Measurements from ENCODE around the gene CFAP206.

Gene CFAP206, protein sequence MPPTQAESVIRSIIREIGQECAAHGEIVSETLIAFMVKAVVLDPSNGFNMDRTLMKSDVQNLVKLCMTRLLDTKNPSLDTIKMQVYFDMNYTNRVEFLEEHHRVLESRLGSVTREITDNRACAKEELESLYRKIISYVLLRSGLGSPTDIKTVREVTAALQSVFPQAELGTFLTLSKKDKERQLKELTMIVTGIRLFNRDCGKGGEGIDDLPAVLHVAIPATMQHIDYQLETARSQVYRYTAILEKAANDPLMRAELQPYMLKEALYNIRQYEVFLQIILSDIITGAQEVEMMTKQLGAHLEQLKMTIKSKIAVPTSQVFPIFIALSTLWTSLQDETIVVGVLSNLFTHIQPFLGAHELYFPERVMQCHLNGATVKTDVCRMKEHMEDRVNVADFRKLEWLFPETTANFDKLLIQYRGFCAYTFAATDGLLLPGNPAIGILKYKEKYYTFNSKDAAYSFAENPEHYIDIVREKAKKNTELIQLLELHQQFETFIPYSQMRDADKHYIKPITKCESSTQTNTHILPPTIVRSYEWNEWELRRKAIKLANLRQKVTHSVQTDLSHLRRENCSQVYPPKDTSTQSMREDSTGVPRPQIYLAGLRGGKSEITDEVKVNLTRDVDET

GRCh38 chr6:87407901-87408720 lies at the start of gene CFAP206:
TSS of gene CFAP206 (plus strand) at chr6:87407972. CDS start at chr6:87409840, 1,868 bp downstream.
- in situ Hi-C loops (cut with MboI; ENCODE audit: low sequenced_read_pairs, unreplicated experiment): no loop called here
- TF ChIP-seq, protein P1, sequence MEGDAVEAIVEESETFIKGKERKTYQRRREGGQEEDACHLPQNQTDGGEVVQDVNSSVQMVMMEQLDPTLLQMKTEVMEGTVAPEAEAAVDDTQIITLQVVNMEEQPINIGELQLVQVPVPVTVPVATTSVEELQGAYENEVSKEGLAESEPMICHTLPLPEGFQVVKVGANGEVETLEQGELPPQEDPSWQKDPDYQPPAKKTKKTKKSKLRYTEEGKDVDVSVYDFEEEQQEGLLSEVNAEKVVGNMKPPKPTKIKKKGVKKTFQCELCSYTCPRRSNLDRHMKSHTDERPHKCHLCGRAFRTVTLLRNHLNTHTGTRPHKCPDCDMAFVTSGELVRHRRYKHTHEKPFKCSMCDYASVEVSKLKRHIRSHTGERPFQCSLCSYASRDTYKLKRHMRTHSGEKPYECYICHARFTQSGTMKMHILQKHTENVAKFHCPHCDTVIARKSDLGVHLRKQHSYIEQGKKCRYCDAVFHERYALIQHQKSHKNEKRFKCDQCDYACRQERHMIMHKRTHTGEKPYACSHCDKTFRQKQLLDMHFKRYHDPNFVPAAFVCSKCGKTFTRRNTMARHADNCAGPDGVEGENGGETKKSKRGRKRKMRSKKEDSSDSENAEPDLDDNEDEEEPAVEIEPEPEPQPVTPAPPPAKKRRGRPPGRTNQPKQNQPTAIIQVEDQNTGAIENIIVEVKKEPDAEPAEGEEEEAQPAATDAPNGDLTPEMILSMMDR (IDR thresholded peaks at IDR 0.05; ENCODE audit: borderline replicate concordance, control extremely low read depth, extremely low read depth, insufficient read depth, missing control alignments): no peak
- DNase-seq (ENCODE audit: low spot score): peak; percentile 90

DNA sequence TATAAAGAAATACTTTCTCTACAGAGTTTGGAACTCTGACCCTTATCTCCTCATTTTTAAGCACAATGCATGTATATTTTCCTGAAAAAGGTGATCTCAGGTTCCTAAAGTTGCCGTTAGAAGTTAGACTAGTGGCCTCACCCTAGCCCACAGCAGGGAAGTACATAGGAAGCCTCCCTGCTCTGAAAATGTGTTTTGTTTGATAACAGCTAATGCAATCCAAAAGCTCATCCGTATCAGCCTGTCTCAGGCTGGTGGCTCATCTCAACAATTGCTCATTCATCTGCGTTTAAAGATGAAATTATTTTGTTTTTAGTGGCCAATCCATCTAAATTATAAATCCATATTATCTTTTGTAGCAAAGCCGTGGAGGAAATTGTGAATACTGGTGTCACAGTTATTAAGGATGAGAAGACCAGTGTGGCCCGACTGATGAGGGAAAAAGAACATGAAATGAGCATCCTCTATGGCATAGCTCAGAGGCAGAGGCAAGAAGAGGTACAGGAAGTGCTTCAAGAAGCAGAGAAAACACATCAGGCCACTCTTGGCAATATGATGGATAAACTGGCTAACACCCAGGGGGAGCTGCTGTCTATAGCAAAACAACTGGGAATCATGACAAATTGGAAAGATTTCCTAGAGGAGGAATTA lies 43.0 kb upstream of the CFAP206 start:
- in situ Hi-C loops (cut with MboI; ENCODE audit: low sequenced_read_pairs, unreplicated experiment): no loop called here
- TF ChIP-seq, protein P1 (IDR thresholded peaks at IDR 0.05; ENCODE audit: borderline replicate concordance, control extremely low read depth, extremely low read depth, insufficient read depth, missing control alignments): no peak
- no peak for DNase-seq (ENCODE audit: low spot score)

DNA sequence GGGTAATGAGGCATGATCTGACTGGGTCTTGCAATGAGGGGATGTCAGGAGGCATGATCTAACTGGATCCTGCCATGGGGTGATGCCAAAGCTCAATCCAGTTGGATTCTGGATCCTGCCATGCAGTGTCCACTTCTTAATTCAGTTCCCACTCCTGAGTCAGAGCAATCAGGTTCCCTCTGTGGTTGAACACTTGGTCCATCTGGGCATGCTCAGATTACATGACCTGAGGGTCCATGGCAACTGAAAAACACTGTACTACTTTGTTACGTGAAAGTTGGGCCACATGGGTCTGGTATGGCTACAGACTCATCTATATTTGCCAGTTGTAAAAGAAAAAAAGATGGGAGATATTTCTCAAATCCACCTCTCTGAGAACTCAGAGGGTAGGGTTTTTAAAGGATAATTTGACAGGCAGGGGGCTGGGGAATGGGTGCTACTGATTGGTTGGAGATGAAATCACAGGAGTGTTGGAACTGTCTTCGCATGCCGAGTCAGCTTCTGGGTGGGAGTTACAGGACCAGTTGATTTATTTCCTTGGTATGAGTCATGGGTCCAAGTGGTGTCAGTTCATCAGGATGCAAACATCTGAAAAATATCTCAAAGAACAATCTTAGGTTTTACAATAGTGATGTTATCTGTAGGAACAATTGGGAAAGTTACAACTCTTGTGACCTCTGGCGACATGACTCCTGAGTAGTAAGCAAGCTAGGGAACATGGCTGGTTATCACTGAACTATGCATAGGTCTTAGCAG lies 41.5 kb upstream of the CFAP206 start:
- in situ Hi-C loops (cut with MboI; ENCODE audit: low sequenced_read_pairs, unreplicated experiment): no loop called here
- TF ChIP-seq, protein P1 (IDR thresholded peaks at IDR 0.05; ENCODE audit: borderline replicate concordance, control extremely low read depth, extremely low read depth, insufficient read depth, missing control alignments): no peak
- DNase-seq (ENCODE audit: low spot score): no peak

GRCh38 chr6:87366899-87367298 lies 40.9 kb upstream of the CFAP206 start:
- TF ChIP-seq, protein P1 (IDR thresholded peaks at IDR 0.05; ENCODE audit: borderline replicate concordance, control extremely low read depth, extremely low read depth, insufficient read depth, missing control alignments): no peak
- no peak for DNase-seq (ENCODE audit: low spot score)
- in situ Hi-C loops (cut with MboI; ENCODE audit: low sequenced_read_pairs, unreplicated experiment): no loop called here

DNA sequence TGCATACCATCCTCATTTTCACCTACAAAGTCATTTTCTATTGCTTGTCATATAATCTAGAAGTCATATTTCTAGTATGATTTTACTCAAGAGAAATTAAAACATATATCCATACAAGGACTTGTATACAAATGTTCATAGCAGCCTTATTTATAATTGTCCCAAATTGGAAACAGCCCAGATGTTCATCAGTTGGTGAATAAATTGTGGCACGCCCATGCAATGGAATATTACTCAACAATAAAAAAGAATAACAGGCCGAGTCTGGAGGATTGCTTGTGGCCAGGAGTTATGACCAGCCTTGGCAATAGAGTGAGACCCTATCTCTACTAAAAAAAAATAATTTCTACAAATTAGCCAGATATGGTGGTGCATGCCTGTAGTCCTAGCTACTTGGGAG lies 34.4 kb upstream of the CFAP206 start:
- in situ Hi-C loops (cut with MboI; ENCODE audit: low sequenced_read_pairs, unreplicated experiment): no loop called here

More for the DNA sequence above, 34.4 kb upstream of the CFAP206 start:
- no peak for DNase-seq (ENCODE audit: low spot score)
- TF ChIP-seq, protein P1 (IDR thresholded peaks at IDR 0.05; ENCODE audit: borderline replicate concordance, control extremely low read depth, extremely low read depth, insufficient read depth, missing control alignments): no peak
